GM23338 (cell line): Measurements from ENCODE around the gene TGFBR3. TPM values are rescaled to one million over a fixed set of nuclear protein-coding genes. Genes with fewer than 3 reads are reported as not detected.

Experiments
- ATAC-seq: fragments of 200-7000 bp; cut with Tn5 transposase; 3 replicates; pipeline ENCODE4 v1.9.1; 2020
- DNase-seq: peaks from one replicate; pipeline ENCODE4 v3.0.0-alpha.2; 2015; ENCODE audit warnings: low spot score
- H2AFZ ChIP-seq: fragments of 200-600 bp; sonication (generic); 2 replicates; pipeline ENCODE4 v1.8.0; 2016; ENCODE audit warnings: antibody characterized with exemption, mild to moderate bottlenecking, moderate library complexity
- H3F3A ChIP-seq: fragments of 200-600 bp; sonication (generic); replicated peaks from 2 replicates; pipeline ENCODE4 v1.8.0; 2017; ENCODE audit warnings: antibody characterized with exemption, mixed run types, low read depth
- H3K27ac ChIP-seq: fragments of 200-600 bp; sonication (generic); 2 replicates; pipeline ENCODE4 v1.6.1; 2016; ENCODE audit warnings: low read depth
- H3K27me3 ChIP-seq: fragments of 200-600 bp; sonication (generic); 2 replicates; pipeline ENCODE4 v1.8.0; 2016; ENCODE audit warnings: mild to moderate bottlenecking, mixed run types, moderate library complexity; ENCODE audit not compliant: insufficient read depth
- H3K36me3 ChIP-seq: fragments of 200-600 bp; sonication (generic); 2 replicates; pipeline ENCODE4 v1.8.0; 2016; ENCODE audit warnings: mild to moderate bottlenecking; ENCODE audit not compliant: insufficient read depth
- H3K4me1 ChIP-seq: fragments of 200-600 bp; sonication (generic); 2 replicates; pipeline ENCODE4 v1.8.0; 2016; ENCODE audit warnings: mild to moderate bottlenecking, moderate library complexity; ENCODE audit not compliant: insufficient read depth
- H3K4me2 ChIP-seq: fragments of 200-600 bp; sonication (generic); 2 replicates; pipeline ENCODE4 v1.7.1; 2017; ENCODE audit warnings: mixed run types
- H3K4me3 ChIP-seq: fragments of 200-600 bp; sonication (generic); 2 replicates; pipeline ENCODE4 v1.6.1; 2016; ENCODE audit warnings: mixed run types
- H3K79me2 ChIP-seq: fragments of 200-600 bp; sonication (generic); replicated peaks from 2 replicates; pipeline ENCODE4 v1.8.0; 2017; ENCODE audit warnings: mild to moderate bottlenecking; ENCODE audit not compliant: insufficient read depth
- H3K9me2 ChIP-seq: fragments of 200-600 bp; sonication (generic); 2 replicates; pipeline ENCODE4 v1.8.0; 2017; ENCODE audit not compliant: insufficient read depth
- H4K20me1 ChIP-seq: fragments of 200-600 bp; sonication (generic); replicated peaks from 2 replicates; pipeline ENCODE4 v1.8.0; 2017; ENCODE audit warnings: mild to moderate bottlenecking; ENCODE audit not compliant: insufficient read depth
- H3K27ac Mint-ChIP-seq: 2 replicates; pipeline ENCODE4 v1.8.0; 2020; ENCODE audit warnings: inconsistent platforms, mild to moderate bottlenecking, moderate library complexity, mixed read lengths
- H3K27me3 Mint-ChIP-seq: 3 replicates; pipeline ENCODE4 v1.8.0; 2022; ENCODE audit warnings: low read depth, mild to moderate bottlenecking, moderate library complexity, mixed read lengths, inconsistent platforms; ENCODE audit not compliant: insufficient read depth, poor library complexity
- H3K36me3 Mint-ChIP-seq: 3 replicates; pipeline ENCODE4 v1.8.0; 2021; ENCODE audit warnings: low read depth, mild to moderate bottlenecking, inconsistent platforms, moderate library complexity, mixed read lengths
- H3K4me1 Mint-ChIP-seq: 3 replicates; pipeline ENCODE4 v1.8.0; 2020; ENCODE audit warnings: mild to moderate bottlenecking, inconsistent platforms, mixed read lengths
- H3K4me3 Mint-ChIP-seq: 3 replicates; pipeline ENCODE4 v1.8.0; 2021; ENCODE audit warnings: moderate library complexity, mild to moderate bottlenecking, inconsistent platforms, mixed read lengths
- H3K9me3 Mint-ChIP-seq: 3 replicates; pipeline ENCODE4 v1.8.0; 2020; ENCODE audit warnings: moderate library complexity, mild to moderate bottlenecking, inconsistent platforms, mixed read lengths
- CREB1 ChIP-seq: fragments of 250-450 bp; sonication (Bioruptor Pico); IDR thresholded peaks from 2 replicates; pipeline ENCODE4 v1.5.0; 2020; ENCODE audit warnings: low read depth, mild to moderate bottlenecking, moderate library complexity
- CTCF ChIP-seq, 2 experiments: fragments of 200-600 bp in 1 of 2; sonication (generic) in 1 of 2; conservative IDR thresholded peaks; 2 replicates each; pipeline versions ENCODE4 v1.5.1 to v1.6.1; 2016 to 2017; ENCODE audit warnings: antibody characterized with exemption in 2 of 2, low read depth in 2 of 2, mild to moderate bottlenecking in 2 of 2, moderate library complexity in 1 of 2
- ETS1 ChIP-seq: IDR thresholded peaks from 2 replicates; pipeline ENCODE4 v1.6.1; 2016; ENCODE audit warnings: antibody characterized with exemption
- EZH2 ChIP-seq: fragments of 200-600 bp; sonication (generic); IDR thresholded peaks from one replicate; pipeline ENCODE4 v1.8.0; 2017; ENCODE audit warnings: antibody characterized with exemption, mild to moderate bottlenecking, low read depth; ENCODE audit not compliant: unreplicated experiment
- POLR2AphosphoS5 ChIP-seq: IDR thresholded peaks from 2 replicates; pipeline ENCODE4 v1.6.1; 2016; ENCODE audit warnings: antibody characterized with exemption, low read depth
- STAT1 ChIP-seq: IDR thresholded peaks from one replicate; pipeline ENCODE4 v1.6.1; 2016; ENCODE audit warnings: antibody characterized with exemption; ENCODE audit not compliant: unreplicated experiment
- ZNF114 ChIP-seq: fragments of 250-450 bp; sonication (Bioruptor Pico); IDR thresholded peaks from 2 replicates; pipeline ENCODE4 v1.5.0; 2020; ENCODE audit warnings: mild to moderate bottlenecking, moderate library complexity
- ZNF331 ChIP-seq: fragments of 250-450 bp; sonication (Bioruptor Pico); IDR thresholded peaks from 2 replicates; pipeline ENCODE4 v1.5.0; 2020; ENCODE audit warnings: low read depth, mild to moderate bottlenecking, moderate library complexity
- ZNF462 ChIP-seq: fragments of 250-450 bp; sonication (Bioruptor Pico); IDR thresholded peaks from 2 replicates; pipeline ENCODE4 v1.5.0; 2020; ENCODE audit warnings: mild to moderate bottlenecking, moderate library complexity
- polyA plus RNA-seq: library from polyadenylated mRNA; unstranded; fragments of >200 nt; fragmentation: Nextera tagmentation; extraction: Ambion mirVana; gene quantifications from 2 replicates; pipeline ENCODE4 v1.2.1, GENCODE V29; 2016
- total RNA-seq: library from RNA; depleted of rRNA; stranded (reverse); fragments of >200 nt; shearing (Covaris generic); gene quantifications from 2 replicates; pipeline ENCODE4 v1.2.3, GENCODE V29; 2014

The TGFBR3 gene
- total and polyA plus RNA-seq, 2 experiments from 2014 or later, result 1.7 to 2.9 TPM

GRCh38 chr1:91754816-91755580, 131.0 kb downstream of the TGFBR3 start:
- ATAC-seq, result no peak
- no peak for DNase-seq

More at GRCh38 chr1:91754816-91755580, 131.0 kb downstream of the TGFBR3 start:
- H4K20me1 ChIP-seq, result no peaks in the 10 kb centered on the region
- no peak overlapping the region for H2AFZ ChIP-seq
- Mint-ChIP-seq H3K27ac (peak overlapping the region; percentile 62; the same call in 1 of the 2 replicates), H3K9me3 (no peaks in the 10 kb centered on the region), H3K4me3 (no peak overlapping the region), H3K36me3 (no peaks in the 10 kb centered on the region), H3K27me3 (peaks cover 2% of the 10 kb centered on the region), H3K4me1 (peaks cover 8% of the 10 kb centered on the region)
- no peaks in the 10 kb centered on the region for H3K4me1 ChIP-seq
- no peaks in the 10 kb centered on the region for H3F3A ChIP-seq
- TF ChIP-seq ZNF331, result no peak
- no peak for TF ChIP-seq ETS1
- no peak for TF ChIP-seq ZNF462 (CRISPR knock-in tag)
- no peak for TF ChIP-seq CREB1 (CRISPR knock-in tag)
- no peak for TF ChIP-seq EZH2
- TF ChIP-seq ZNF114, result no peak
- no peak for TF ChIP-seq POLR2AphosphoS5
- TF ChIP-seq STAT1, result no peak
- no peak for TF ChIP-seq CTCF (conservative IDR thresholded peaks at IDR 0.05; ENCODE audit: low read depth in 2 of 2)
- no peak overlapping the region for H3K4me2 ChIP-seq
- H3K9me2 ChIP-seq, result no peaks in the 10 kb centered on the region
- H3K79me2 ChIP-seq, result no peaks in the 10 kb centered on the region
- H3K27ac ChIP-seq, result no peak overlapping the region
- H3K36me3 ChIP-seq, result no peaks in the 10 kb centered on the region
- no peak overlapping the region for H3K4me3 ChIP-seq
- H3K27me3 ChIP-seq, result no peaks in the 10 kb centered on the region
